Renal pelvis (tissue), 4 donors: ENCODE measurements around the gene SSBP2. TPM values are rescaled to one million over a fixed set of nuclear protein-coding genes. Genes with fewer than 3 reads are reported as not detected.
"Not testable (repeated sequence)": the region's sequence is repeated elsewhere in the genome, so short reads cannot be mapped to it uniquely, and the experiment has no call there.

Experiments used
- DNase-seq: peaks from one replicate; pipeline ENCODE4 v3.0.0-alpha.2; 2013
- polyA plus RNA-seq, 3 donors: library from polyadenylated mRNA; unstranded; fragments of 120-200 nt; gene quantifications; one replicate each; pipeline ENCODE4 v1.2.1, GENCODE V29; 2013; ENCODE audit not compliant: insufficient read length in 3 of 3

SSBP2 gene
- polyA plus RNA-seq, 3 donors, result 80.7 to 85.0 (median 82.9) TPM

DNA sequence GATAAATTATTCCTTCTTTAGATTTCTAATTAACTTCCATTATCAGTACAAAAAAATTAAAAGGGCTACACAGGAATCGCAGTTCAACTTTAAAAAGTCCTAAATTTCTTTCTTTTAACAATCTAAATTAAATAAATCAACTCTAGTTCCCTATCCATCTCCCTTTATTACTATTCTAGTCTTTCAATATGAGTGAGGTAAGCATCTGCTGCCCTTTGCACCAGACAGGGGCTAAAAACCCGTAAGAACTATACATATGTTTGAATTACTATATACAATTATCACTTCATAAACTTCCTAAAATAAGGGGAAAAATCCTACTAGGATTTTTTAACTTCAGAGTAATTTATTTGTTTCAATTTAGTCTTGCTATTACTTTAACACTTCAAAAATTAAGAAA, 145.6 kb downstream of the SSBP2 start:
- DNase-seq, result no peak

DNA sequence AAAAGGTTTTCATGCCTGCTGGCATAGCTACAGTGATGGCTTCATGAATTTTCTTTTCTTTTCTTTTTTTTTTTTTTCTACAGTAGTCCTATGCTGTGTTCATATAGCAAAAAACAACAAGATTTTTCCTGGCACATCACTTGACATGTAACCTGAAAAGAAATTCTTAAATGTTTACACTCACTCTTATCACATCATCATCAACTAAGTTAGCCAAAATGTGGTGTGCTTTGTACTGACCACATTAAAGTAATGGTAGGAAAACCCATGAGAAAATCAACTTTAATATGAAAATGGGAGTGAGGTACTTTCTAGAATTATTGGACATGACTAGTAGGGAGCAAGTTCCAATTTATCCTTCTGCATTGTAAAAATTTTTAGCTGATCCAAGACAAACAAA, 146.7 kb downstream of the SSBP2 start:
- DNase-seq, result no peak

DNA sequence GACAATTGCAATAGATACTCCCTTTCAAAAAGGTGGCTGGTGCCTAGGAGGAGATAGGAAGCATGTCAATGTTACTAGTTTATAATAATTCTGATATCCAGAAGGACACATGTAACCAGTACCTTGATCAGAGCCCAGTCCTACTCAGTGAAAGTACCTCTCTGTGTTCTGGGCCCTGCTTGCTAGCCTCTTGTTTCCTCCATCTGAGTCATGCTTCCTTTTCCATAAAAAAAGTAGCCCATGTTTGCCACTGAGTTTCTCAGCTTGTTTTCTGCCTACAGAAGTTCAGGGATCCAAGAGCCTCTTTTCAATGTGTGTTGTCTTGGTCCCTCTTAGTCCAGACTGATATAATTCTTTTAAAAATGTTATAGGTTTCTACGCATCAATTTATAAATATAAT, 149.0 kb downstream of the SSBP2 start:
- DNase-seq, result no peak

DNA sequence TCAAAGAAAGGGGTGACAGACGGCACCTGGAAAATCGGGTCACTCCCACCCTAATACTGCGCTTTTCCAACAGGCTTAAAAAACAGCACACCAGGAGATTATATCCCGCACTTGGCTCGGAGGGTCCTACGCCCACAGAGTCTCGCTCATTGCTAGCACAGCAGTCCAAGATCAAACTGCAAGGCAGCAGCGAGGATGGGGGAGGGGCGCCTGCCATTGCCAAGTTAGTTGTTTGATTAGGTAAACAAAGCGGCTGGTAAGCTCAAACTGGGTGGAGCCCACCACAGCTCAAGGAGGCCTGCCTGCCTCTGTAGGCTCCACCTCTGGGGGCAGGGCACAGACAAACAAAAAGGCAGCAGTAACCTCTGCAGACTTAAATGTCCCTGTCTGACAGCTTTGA, 158.8 kb downstream of the SSBP2 start:
- DNase-seq, result not testable (repeated sequence)

DNA sequence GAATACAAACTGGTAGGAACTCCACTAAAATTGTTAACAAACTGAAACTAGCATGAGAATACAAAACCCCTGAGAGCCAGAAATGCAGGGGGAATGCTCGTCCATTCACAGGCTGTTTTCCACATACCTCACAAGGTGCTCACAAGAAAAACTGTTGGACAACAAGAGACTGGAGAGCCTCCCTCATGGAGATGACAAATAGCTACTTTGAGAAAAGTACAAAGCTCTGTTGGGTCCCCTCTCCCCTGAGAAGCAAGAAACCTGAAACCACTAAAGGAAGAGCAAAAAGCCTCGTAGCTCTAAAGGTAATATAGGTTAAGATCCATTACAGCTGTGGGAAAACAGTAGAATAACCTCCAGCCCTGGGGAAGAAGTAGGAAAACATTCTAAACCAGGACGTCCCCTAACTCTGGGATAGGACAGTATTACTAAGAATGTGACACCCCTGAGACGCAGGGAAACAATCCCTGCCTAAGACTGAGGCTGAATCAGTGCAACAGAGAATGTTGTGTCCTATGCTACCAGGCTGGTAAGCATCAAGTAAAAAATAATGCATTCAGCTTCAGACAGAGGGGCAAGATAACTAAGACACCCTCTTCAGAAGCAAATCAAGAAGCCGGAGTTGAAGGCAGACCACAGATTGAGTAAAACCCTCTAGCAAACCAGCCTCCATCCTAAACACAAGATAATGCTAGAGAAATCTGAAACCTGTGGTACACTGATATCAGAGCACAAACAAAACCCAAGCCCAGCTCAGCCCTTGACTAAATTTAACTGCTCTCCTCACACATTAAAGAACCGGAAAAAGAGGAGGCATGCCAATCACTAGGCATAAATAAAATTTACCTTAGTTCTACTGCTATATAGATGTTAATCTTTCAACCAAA, 160.2 kb downstream of the SSBP2 start:
- DNase-seq, result no peak

DNA sequence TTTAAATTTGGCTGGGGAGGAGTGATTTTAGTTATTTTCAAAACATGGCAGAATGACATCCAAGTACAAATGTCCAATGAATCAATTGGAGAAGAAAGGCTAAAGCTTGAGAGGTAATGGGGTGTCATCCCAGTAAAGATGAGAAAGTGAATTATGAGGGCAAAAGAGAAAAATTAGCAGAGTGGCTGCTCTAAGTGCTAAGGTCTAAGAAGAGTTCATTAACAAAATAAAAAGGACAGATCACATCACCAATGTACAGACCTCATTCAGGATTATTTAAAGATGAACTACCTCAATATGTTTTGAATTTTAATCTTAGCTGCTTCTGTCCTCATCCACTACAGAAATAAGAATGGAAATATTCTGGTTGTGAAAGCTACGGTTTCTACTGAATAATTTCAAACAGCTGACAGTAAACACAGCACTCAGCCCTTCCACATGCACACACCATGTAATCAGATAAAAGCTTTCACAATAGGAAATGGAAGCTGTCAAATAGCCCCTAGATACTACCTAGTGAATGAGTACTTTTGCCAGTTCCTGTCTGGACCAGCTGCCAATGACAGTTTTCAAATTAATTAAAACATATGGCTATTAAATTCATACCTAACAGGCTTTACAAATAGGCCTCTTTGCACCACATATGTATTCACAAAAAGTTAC, 171.5 kb downstream of the SSBP2 start:
- no peak for DNase-seq

DNA sequence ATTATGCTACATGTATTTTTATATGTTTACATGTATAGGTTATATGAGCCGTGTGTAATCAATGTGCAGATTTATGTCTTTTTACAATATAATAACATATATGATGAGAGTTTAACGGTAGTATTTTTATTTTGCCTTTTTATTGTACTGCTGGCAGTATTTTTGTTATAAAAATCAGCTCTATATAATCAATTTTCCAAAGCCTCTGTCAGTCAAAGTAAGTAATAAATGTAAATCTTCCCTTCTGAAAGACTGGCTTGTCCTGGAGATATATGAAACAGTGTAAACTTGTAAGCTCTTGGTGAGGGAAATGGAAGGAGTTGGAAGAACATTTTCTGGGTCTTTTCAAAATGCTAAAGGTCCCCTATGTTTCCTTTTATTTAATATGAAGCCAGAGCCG, 173.8 kb downstream of the SSBP2 start:
- DNase-seq, result no peak

DNA sequence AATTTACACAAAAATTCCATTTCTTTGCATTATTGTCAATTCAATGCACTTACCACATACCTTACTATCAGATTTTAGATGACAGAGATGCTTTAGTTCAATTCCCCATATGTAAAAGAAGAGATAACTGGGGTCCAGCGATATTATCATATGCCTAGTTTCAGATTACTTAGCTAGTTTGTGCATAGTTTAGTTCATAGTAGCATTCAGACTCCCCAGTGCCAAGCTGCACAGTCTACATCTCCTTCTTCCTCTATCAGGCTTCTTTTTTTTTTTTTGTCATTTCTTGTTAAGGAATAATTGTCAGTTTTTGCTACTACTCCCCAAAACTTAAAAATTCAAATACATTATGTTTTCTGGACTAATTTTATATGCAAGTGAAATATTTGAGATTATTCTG, 175.0 kb downstream of the SSBP2 start:
- DNase-seq, result no peak

DNA sequence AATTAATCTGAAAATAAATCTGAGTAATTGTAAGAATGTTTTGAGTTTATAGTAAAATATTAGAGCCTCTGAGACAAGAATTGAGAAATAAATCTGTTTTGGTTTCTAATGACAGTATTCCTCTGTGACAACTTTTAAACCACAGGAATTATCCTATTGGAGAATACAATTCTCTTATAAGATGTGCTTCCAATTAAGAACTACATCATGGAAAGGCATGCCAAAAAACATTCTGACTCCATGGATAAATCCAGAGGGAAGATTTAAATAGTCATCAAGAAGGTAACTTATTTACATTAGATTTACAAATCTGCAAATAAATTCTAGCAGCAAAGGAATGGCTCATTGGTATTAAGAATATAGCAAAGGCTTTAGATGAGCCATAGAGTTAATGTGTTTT, 178.7 kb downstream of the SSBP2 start:
- DNase-seq, result no peak

DNA sequence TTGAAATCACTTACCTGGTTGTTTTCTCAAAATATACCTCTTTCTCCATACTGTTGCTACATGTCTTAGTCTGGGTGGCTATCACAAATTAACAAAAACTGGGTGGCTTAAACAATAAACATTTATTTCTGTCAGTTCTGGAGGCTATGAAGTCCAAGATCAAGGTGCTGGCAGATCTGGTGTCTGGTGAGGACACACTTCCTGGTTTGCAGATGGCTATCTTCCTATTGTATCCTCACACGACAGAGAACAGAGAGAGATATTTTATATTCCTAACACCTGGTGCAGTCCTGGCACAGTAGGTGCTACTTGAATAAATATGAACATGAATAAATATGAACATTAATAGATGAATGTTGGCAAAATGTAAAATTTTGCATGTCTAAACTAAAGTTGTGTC, 192.7 kb downstream of the SSBP2 start:
- no peak for DNase-seq

DNA sequence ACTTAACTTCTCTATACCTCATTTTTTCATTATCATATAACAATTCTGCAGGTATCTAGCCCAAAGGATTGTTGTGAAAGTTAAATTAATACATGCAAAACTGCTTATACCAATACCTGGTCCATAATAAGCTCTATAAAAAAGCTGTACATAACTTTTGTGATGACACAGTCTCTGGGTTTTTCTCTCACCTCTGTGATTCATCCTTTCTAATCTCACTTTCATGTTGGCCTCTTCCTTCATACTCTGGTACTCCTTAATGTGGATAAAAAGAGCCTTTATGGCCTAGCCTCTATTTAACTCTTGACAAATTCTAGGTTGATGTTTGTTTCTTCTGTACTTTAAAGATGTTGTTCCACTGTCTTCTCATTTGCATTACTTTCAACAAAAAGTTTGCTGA, 194.1 kb downstream of the SSBP2 start:
- no peak for DNase-seq

DNA sequence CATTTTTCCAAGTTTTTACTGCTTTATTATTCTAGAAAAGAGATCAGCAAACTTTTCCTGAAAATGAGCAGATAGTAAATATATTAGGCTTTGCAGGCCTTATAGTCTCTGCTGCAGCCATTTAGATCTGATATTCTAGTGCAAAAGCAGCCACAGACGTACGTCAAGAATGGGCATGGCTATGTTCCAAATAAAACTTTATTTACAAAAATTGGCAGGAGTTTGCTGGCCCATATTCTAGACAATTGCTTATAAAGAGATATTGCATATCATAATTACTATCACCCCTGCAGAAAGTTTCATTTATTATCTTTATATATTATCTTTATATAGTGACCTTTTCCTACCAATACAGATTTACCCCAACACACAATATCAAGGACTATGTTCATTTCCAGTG, 195.0 kb downstream of the SSBP2 start:
- DNase-seq, result no peak

DNA sequence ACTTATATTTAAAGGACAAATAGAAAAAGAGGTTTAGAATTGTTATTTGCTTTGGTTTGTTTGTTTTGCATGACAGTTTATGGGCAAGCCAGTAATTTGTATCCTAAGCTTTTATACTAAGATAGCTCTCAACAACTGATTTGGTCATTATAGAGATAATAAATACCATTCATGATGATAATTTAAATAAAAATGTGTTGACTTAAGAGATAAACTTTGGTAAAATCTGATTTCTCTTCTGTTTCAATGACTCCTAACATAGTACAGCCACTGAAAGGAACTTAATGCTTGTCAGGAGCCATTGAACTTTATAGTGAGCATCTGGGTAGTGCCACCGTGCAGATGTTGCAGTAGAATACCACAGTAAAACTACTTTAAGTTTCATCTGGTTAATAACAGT, 196.2 kb downstream of the SSBP2 start:
- DNase-seq, result no peak

DNA sequence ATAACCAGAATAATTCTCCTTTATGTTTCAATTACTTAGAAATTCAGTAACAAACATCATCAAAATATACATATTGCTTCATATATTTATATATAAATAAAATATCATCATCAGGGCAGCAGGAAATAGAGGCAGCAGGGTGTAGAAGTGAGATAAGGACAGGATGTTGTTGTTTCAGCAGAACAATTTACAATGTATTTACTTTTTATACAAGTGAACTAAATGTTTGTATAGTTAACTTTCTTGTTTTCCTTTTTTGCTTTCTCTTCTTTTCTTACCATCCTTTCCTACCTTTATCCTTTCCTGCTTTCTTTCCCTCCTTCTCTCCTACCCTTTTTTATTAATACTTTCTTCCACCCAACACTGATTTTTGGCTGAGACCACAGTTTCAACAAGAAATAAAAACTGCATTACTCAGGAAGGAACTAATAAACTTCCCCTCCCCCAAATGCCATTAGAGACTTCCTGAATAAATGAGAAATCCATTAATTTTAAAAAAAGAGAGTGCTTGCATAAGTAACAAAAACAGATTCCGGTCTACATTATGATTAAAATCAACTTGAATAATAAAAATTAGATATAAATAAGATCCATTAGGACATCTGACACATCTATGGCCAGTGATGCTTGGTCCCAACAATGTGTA, 197.2 kb downstream of the SSBP2 start:
- DNase-seq, result peak; percentile 30

DNA sequence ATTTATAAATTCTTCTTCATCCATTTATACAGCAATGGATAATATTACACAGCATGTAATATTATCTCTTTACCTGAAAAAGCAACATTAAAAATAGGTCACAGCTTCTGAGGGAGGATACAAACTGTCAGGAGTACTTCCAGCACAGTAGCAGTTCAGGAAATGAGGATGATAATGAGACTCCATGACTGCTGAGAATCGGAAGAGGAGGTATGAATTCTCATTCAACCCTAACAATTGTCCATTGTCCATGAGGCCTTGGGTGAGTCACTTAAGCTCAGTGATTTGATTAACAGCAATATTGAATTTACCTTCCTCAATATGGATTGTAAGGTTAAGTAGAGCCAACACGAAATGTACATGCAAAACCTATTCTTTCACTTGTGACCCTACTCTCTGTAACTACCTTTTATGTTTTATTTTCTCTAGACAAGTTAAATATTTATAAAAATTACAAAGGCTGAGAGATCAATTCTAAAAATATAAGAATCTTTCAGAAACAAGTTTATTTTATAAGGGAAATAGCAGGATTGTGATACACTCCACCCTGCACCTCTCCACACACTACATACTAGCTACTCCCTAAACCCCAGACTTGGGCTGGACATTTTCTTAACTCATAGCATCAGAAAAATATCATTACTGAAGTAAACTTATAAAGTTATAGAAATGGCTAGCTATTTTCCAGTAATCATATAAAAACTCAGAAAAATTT, 197.9 kb downstream of the SSBP2 start:
- no peak for DNase-seq

DNA sequence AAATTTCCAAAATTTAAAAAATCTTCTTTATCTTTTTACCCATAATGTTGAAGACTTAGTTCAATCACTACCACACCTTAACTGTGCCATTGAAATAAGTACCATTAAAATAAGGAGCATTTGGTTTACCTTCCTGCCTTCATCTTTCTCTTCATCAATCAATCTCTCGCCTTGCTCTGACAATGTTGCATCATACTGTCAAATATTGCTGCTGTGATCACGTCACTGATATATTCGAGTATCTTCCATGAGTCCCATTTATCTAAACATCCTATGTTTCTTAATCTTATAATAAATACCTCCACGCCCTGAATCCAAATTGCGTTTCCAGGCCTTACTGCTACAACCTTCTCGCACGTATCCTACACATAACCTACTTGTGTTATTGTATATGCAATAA, 201.8 kb downstream of the SSBP2 start:
- no peak for DNase-seq

DNA sequence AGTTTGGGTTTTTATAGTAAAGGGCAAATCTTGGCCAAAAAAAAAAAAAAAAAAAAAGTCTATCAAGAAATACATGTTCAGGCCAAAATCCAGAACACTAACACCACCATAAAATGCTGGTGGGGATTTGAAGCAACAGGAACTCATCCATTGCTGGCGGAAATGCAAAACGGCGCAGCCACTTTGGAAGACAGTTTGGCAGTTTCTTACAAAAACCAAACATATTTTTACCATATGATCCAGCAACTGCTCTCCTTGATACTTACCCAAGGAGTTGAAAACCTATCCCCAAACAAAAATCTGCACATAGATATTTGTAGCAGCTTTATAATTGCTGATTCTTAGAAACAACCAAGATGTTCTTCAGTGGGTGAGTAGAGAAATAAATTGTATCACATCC, 203.9 kb downstream of the SSBP2 start:
- no peak for DNase-seq

DNA sequence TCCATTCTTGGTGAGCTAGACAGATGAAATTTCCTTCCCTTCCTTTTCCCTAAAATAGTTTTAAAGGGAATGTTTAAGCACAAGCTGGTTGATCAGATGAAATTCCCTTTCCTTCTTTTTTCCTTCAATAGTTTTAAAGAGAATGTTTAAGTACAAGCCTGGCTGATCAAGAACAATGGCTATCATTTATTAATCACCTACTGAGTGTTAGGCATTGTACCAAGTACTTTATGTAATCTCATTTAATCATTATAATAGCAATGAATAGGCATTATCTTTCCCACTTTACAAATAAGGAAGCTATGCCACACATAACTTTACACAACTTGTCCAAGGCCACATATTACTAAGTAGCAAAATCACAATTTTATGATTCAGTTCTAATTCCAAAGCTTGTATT, 205.0 kb downstream of the SSBP2 start:
- DNase-seq, result no peak

DNA sequence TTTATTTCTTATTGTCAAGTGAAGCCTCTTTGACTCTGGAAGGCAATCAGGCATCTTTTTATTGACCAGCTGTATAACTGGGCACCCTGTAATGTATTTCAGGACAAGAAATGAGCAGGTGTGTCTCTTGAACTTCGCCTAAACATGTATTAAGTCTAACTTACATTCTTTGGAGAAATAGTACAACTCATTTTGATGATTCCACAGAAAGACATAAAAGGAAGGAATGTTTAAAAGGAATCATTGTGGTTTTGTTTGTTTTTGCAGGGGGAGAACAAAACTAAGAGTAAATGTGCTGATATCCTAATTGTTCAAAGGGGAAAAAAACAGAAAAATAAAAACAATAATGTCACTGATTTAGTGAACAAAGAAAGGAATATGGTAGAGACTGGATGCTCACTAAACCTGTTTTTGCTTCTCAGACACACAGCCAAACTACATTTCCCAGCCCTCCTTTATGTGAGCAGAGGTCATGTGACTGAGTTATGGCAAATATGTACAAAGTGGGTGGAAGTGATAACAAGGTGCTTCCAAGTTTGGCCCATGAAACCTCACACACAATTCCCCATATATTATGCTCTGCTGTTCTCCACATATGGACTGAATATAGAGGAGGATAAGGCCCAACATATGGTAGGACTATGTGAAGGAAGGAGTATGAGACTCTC, 206.4 kb downstream of the SSBP2 start:
- DNase-seq, result no peak

DNA sequence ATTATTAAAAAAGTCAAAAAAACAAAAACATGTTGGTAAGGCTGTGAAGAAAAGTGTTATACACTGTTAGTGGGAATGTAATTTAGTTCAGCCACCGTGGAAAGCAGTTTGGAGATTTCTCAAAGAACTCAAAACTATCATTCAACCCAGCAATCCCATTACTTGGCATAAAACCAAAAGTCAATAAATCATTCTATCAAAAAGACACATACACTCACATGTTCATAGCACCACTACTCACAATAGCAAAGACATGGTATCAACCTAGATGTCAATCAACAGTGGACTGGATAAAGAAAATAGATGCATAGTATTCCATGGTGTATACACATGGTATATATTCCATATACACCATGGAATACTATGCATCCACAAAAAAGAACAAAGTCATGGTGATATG, 208.7 kb downstream of the SSBP2 start:
- no peak for DNase-seq

DNA sequence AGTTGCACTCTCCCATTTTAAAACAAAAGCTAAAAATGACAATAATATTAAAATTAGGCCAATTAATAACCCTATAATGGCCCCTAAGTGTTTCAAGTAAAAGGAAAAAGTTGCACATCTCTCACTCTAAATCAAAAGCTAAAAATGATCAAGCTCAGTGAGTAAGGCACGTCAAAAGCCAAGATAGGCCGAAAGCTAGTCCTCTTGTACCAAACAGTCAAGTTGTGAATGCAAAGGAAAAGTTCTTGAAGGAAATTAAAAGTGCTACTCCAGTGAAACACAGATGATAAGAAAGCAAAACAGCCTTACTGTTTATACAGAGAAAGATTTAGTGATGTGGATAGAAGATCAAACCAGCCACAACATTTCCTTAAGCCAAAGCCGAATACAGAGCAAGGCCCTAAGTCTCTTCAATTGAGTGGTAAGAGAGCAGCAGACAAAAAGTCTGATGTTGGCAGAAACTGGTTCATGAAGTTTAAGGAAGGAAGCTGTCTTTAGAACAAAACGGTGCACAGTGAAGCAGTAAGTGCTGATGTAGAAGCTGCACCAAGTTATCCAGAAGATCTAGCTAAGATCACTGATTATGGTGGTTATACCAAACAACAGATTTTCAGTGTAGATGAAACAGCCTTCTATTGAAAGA, 212.9 kb downstream of the SSBP2 start:
- no peak for DNase-seq
